ENCODE results near the gene IL17C. TPM values are rescaled to one million over a fixed set of nuclear protein-coding genes. Genes with fewer than 3 reads are reported as not detected.

Gene IL17C
- total and polyA plus RNA-seq, 9 of the 15 experiments (the other 6 are each of a cell fraction or from before 2014, with no cell fraction given) = not detected

DNA sequence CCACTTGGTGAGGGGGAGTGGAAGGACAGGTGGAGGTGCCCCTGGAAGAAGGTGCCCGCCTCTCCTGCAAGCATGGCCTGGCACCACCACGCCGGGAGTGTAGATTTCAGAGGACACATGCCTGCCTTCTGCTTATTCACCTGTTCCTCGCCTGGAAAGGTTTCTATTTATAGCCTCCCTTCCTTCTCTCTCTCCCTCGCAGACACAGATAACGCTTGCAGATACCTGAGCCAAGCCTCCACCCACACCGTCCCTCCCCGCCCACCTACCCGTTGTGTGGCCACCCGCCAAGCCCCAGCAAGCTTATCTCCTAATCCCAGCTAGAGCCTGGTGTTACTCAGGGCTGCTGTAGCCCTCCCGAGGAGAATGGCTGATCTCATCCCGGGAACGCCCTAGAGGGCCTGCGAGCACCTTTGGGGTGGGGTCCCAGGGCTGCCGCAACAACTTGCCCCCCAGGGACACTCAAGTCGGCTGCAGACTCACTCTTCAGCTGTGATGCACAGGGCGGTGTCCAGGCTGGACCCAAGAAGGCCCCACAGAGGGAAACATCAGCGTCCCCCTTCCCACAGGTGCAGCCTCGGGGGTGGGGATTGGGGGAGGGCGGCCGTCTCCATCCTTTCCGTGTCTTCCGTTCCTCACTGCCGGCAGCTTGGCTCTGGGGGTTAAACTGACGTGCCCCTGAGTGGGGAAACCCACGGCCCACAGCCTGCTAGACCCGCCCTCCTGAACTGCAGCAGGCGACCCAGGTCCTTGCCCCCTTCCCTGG is 49.8 kb downstream of the IL17C start (continued):
- TF ChIP-seq GATAD2A (IDR thresholded peaks at IDR 0.05) (peak; percentile 72), U2AF1 (optimal IDR thresholded peaks at IDR 0.05; ENCODE audit: low read depth, low read length) (no peak), KDM2B (CRISPR knock-in tag; IDR thresholded peaks at IDR 0.05) (peak; percentile 25; the same call in 1 of the 2 replicates), MYNN (IDR thresholded peaks at IDR 0.05) (peak; percentile 96), MYNN (CRISPR knock-in tag; IDR thresholded peaks at IDR 0.05) (no peak), NFATC3 (IDR thresholded peaks at IDR 0.05) (no peak), SAP30 (IDR thresholded peaks at IDR 0.05; ENCODE audit: borderline replicate concordance, insufficient read depth, low read depth, low read length, poor library complexity, severe bottlenecking) (no peak), ZNF224 (CRISPR knock-in tag; IDR thresholded peaks at IDR 0.05) (no peak), ZNF75A (CRISPR knock-in tag; IDR thresholded peaks at IDR 0.05) (no peak), SNRNP70 (optimal IDR thresholded peaks at IDR 0.05; ENCODE audit: low read depth, low read length) (no peak), TAF15 (IDR thresholded peaks at IDR 0.05; ENCODE audit: low read depth, low read length) (0 out of 2 replicates have a peak, but pooled peaks have one; percentile 51), ZNF3 (CRISPR knock-in tag; IDR thresholded peaks at IDR 0.05) (no peak), RBFOX2 (IDR thresholded peaks at IDR 0.05; ENCODE audit: low read depth, low read length) (0 out of 2 replicates have a peak, but pooled peaks have one; percentile 42), ZFX (CRISPR knock-in tag; IDR thresholded peaks at IDR 0.05) (peak; percentile 70), LARP7 (IDR thresholded peaks at IDR 0.05) (peak; percentile 33; the same call in 1 of the 2 replicates), ARID2 (IDR thresholded peaks at IDR 0.05) (no peak), HMG20A (CRISPR knock-in tag; conservative IDR thresholded peaks at IDR 0.05) (no peak), ILK (tag; IDR thresholded peaks at IDR 0.05; ENCODE audit: borderline replicate concordance, low read depth) (no peak), L3MBTL2 (IDR thresholded peaks at IDR 0.05) (0 out of 2 replicates have a peak, but pooled peaks have one; percentile 28), FOXM1 (IDR thresholded peaks at IDR 0.05; ENCODE audit: low read depth) (peak; percentile 78), FOXM1 (CRISPR knock-in tag; IDR thresholded peaks at IDR 0.05; ENCODE audit: low read depth) (no peak), ATF7 (IDR thresholded peaks at IDR 0.05) (peak; percentile 94), TGIF2 (CRISPR knock-in tag; IDR thresholded peaks at IDR 0.05) (no peak)
- TF ChIP-seq, protein P1, sequence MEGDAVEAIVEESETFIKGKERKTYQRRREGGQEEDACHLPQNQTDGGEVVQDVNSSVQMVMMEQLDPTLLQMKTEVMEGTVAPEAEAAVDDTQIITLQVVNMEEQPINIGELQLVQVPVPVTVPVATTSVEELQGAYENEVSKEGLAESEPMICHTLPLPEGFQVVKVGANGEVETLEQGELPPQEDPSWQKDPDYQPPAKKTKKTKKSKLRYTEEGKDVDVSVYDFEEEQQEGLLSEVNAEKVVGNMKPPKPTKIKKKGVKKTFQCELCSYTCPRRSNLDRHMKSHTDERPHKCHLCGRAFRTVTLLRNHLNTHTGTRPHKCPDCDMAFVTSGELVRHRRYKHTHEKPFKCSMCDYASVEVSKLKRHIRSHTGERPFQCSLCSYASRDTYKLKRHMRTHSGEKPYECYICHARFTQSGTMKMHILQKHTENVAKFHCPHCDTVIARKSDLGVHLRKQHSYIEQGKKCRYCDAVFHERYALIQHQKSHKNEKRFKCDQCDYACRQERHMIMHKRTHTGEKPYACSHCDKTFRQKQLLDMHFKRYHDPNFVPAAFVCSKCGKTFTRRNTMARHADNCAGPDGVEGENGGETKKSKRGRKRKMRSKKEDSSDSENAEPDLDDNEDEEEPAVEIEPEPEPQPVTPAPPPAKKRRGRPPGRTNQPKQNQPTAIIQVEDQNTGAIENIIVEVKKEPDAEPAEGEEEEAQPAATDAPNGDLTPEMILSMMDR (IDR thresholded peaks at IDR 0.05 in 2 of 3, conservative IDR thresholded peaks at IDR 0.05 in 1 of 3; ENCODE audit: insufficient read depth in 2 of 3, low read depth in 1 of 3, low read length in 3 of 3) = no peak
- TF ChIP-seq, protein P2, sequence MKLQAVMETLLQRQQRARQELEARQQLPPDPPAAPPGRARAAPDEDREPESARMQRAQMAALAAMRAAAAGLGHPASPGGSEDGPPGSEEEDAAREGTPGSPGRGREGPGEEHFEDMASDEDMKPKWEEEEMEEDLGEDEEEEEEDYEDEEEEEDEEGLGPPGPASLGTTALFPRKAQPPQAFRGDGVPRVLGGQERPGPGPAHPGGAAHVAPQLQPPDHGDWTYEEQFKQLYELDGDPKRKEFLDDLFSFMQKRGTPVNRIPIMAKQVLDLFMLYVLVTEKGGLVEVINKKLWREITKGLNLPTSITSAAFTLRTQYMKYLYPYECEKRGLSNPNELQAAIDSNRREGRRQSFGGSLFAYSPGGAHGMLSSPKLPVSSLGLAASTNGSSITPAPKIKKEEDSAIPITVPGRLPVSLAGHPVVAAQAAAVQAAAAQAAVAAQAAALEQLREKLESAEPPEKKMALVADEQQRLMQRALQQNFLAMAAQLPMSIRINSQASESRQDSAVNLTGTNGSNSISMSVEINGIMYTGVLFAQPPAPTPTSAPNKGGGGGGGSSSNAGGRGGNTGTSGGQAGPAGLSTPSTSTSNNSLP (IDR thresholded peaks at IDR 0.05; ENCODE audit: borderline replicate concordance, low read depth, low read length) = no peak
- TF ChIP-seq, protein P3, sequence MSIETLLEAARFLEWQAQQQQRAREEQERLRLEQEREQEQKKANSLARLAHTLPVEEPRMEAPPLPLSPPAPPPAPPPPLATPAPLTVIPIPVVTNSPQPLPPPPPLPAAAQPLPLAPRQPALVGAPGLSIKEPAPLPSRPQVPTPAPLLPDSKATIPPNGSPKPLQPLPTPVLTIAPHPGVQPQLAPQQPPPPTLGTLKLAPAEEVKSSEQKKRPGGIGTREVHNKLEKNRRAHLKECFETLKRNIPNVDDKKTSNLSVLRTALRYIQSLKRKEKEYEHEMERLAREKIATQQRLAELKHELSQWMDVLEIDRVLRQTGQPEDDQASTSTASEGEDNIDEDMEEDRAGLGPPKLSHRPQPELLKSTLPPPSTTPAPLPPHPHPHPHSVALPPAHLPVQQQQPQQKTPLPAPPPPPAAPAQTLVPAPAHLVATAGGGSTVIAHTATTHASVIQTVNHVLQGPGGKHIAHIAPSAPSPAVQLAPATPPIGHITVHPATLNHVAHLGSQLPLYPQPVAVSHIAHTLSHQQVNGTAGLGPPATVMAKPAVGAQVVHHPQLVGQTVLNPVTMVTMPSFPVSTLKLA (conservative IDR thresholded peaks at IDR 0.05) = peak in 1 of 2 experiments; percentile 77; a peak in 3 of 4 replicates

Data from K562 (cell line).